Stimulated activated CD4-positive, alpha-beta T cell treated with anti-CD3 and anti-CD28 coated beads, Interleukin-1b, Interleukin-23, amount 100 ng/mL, for 48 hours (primary cell): ENCODE measurements around the gene IFNL3.
"Not testable (repeated sequence)": the region's sequence is repeated elsewhere in the genome, so short reads cannot be mapped to it uniquely, and the experiment has no call there.

ENCODE experiments used
- DNase-seq: peaks from one replicate; pipeline ENCODE4 v3.0.0-alpha.2; 2020

IFNL3 gene

DNA sequence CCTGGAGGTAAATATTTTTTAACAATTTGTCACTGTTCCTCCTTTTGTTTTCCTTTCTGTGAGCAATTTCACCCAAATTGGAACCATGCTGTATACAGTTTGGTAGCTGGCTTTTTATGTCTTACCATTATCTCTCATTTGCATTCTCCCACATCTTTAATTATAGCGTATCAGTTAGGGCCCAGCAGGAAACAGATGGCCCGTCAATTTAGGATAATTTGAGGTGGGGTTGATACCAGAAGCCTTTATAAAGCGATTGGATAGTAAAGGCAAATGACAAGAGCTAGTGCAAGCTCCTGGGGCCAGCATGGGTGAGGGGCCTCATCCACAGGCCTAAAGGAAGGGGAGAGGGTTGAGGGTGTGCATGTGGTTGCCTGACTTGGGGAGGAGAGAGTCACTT, 7.7 kb upstream of the IFNL3 start:
- no peak for DNase-seq

DNA sequence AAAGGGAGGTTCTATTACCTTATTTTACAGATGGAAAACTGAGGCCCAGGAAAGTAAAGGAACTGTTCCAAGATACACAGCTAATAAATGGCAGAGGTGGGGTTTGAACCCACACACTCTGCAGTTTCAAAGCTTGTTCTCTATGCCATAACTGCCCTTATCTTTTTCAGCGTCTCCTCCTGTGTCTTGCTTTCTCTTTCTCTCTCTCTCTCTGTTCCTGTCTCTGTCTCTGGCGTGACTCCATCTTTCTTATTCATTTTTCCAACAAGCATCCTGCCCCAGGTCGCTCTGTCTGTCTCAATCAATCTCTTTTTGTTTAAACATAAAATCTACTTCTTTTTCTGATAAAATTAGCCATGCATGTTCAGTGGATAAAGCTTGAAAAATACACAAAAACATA, 7.0 kb upstream of the IFNL3 start:
- no peak for DNase-seq

DNA sequence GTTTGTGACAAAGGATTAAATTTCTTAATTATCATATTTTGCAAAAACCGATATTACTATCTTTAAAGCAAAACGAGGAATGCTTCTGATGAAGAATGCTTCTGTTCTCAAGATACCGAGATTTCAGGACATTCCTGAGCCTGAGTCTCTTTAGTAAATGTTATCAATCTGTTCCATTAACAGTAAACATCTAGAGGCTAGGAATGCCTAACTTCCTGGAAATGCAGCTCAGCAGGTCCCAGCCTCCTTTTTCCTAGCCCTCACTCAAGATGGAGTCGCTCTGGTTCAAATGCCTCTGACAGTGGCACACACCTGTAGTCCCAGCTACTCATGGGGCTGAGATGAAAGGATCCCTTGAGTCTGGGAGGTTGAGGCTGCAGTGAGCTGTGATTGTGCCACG, 6.3 kb upstream of the IFNL3 start:
- no peak for DNase-seq

DNA sequence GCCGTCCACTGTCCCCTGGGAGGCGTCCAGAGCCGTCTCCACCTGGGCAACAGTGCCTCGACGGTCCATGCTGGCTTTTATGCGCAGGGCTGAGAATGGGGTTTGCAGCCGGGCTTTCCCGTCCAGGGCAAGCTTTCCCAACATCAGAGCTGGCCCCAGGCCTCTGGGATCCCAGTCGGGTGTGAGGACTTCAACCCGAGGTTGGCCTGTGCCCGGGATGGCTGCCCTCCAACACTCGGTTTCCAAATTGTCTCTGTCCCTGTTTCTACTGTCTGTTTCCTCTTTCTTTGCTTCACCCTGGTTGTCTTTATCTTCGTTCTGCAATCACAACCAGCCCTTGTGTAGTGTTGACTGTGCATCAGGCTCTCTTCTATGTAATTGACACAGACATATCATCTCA, 4.0 kb upstream of the IFNL3 start, which contains the start of gene IFNL4:
TSS of gene IFNL4 (minus strand) at position 51 of the 400 bp plus-strand sequence.
- DNase-seq: no peak

DNA sequence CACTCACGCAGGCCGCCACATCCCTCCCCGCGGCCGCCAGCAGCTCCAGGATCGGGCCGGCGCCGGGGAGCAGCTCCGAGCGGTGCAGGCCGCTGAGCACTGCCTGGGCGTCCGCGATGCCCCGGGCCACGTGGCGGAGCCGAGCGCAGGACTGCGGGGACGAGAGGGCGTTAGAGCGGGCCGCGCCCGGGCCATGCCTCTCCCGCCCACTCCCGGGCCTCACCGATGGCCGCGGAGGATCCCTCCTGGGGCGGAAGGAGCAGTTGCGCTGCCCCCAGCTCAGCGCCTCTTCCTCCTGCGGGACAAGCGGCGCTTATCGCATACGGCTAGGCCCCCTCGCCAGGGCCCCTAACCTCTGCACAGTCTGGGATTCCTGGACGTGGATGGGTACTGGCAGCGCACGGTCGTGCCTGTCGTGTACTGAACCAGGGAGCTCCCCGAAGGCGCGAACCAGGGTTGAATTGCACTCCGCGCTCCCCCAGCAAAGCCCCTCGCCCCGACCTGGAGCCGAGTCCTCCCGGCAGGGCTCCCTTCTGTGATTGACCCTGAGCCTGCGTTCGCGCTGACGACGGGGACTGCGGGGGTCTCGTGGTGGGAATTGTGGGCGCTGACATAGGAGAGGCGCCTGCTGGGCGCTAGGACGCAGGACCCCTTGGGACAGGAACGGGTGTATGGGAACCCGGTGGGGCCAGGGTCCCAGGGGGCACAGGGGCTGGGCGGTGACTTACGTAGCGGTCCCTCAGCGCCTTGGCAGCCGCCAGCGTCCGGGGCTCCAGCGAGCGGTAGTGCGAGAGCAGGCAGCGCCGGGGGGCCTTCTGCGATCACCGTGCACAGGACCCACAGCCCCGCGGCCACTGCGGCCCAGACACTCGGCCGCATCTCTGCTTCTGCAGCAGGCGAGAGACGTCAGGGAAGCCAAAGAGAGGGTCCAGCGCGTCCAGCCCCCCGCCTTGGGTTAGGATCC, 3.2 kb upstream of the IFNL3 start:
- no peak for DNase-seq

DNA sequence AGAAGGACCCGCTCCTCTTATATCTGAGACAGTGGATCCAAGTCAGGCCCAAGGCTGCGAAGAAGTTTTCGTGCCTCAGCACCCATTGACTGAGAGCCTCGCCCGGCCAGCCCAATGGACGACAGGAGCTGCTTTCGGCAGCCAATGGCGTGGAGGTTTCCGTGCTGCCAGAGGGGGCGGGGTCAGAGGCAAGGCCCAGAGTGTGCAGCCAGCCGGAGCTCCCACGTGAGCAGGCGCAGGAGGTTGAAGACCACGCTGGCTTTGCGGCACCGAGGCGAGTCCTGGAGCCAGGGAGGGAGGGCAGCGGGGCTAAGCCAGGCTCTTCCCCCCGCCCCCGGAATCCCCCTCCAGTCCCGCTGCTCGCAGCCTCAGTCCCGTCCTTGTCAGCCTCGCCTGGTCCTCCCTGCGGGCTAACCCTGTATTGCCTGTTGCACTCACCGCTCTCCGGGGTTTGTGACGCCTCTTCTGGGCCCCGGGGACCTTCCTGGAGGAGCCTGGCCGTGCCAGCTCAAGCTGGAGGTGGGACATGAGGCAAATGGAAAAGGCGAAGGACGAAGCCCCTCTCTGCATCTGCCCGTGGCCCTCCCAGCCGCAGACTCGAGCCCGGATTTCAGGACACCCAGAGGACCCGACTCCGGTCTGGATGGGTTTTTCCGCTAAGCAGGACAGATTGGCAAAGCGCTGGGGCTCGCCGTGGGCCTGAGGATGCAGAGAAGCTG, 2.3 kb upstream of the IFNL3 start:
- DNase-seq: peak; percentile 52

DNA sequence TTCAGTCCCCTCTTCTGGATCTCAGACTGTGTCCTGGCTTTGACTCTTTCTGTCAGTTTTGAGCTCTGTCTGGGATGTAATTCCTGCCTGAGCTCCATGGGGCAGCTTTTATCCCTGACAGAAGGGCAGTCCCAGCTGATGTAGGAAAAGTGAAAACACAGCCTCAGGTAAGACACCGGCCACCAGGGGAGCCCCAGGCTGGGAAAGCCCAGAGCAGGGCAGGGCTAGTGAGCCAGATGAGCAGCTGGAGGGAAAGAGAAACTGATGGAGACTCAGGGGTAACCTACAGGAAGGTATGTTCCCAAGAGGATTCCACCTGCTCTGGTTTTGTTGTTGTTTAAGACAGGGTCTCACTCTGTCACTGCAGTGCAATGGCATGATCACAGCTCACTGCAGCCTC, 360 bp upstream of the IFNL3 start:
- DNase-seq: not testable (repeated sequence)

DNA sequence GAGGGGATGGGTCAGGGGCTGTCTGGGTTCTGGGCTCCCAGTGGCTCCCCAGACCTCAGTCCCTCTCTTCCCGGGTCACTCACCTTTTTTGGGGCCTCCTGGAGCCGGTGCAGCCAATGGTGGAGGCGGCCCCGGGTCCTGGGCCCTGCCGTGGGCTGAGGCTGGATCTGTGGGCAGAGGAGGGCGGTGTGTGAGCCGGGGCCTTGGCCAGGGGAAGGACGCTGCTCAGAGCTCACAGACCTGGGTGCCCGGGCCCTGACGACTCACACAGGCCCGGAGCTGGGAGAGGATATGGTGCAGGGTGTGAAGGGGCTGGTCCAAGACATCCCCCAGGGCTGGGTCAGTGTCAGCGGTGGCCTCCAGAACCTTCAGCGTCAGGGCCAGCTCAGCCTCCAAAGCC, 1.1 kb downstream of the IFNL3 start:
- not testable (repeated sequence) for DNase-seq

DNA sequence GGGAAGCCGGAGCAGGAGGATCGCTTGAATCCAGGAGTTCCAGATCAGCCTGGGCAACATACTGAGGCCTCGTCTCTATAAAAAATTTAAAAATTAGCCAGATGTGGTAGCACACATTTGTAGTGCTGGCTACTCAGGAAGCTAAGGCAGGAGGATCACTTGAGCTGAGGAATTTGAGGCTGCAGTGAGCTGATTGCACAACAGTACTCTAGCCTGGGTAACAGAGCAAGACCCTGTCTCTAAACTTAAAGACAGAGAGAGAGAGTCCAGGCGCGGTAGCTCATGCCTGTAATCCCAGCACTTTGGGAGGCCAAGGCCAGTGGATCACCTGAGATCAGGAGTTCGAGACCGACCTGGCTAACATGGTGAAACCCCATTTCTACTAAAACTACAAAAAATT, 4.4 kb downstream of the IFNL3 start:
- no peak for DNase-seq

DNA sequence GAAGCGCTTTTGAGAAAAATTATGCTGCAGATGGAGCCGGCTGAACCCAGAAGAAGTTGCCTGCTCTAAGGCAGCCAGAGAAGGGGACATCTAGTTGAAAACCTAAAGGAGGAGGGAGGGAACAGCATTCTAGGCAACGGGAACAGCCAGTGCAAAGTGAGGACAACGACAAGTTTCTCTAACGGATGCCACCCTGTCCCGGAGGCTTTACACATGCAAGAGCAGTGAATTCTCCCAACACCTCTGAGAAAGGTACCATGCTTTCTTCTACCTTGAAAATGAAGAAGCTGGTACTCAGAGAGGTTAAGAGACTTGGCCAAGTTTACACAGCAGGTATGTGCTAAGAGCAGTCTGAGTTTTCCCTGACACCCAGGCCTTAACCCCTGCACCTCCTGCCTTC, 5.9 kb downstream of the IFNL3 start:
- no peak for DNase-seq

DNA sequence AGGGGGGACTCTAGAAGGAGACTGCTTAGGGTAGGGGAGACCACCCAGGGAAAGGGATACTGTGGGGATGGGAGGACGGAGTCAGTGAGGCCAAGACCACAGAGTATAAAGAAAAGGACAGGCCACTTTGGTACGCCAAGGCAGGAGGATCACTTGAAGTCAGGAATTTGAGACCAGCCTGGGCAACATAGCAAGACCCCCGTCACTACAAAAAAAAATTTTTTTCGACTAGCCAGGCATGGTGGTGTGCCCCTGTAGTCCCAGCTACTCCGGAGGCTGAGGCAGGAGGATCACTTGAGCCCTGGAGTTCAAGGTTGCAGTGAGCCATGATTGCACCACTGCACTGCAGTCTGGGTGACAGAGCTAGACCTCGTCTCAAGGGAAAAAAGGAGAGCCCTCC, 6.6 kb downstream of the IFNL3 start:
- DNase-seq: no peak

DNA sequence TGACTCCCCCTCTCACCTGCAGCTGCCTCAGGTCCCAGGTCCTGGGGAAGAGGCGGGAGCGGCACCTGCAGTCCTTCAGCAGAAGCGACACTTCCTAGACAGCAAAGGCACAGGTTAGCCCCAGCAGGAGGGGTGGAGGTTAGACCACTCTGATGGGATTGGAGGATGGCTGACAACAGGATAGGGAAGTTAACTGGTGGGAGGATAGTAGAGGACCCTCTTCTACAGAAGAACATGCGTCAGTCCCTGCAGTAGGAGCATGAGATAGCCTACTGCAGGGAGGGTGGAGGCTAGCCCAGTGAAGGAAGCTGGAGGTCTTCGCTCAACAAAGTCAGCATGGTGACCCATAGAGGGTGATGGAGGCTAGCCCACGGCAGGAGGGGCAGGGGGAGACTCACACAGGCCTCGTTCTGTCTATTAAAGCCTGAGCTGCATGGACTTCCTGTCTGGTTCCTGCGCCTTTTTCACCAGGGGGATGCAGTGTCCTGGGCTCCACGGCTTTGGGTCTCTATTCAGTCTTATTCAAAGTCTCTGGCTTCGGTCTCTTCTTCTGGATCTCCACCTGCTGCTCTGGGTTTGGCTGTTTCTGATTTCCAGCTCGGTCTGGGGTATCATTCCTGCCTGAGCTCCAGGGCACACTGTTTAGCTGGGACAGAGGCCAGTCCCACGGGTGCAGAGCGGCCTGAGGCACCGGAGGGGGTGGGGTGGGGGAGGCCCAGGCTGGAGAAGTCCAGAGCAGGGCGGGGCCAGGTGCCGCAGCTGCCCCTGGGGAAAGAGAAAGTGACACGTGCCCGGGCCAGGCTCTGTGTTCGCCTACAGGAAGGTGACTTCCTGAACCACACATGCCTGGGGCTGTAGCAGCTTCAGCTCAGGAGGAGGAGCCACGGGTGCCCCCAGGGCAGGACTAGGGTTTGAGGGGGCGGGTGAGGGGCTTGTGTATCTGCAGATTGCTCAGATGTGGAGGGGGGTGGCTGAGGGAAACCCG, 7.3 kb downstream of the IFNL3 start:
- peak; percentile 38 for DNase-seq

DNA sequence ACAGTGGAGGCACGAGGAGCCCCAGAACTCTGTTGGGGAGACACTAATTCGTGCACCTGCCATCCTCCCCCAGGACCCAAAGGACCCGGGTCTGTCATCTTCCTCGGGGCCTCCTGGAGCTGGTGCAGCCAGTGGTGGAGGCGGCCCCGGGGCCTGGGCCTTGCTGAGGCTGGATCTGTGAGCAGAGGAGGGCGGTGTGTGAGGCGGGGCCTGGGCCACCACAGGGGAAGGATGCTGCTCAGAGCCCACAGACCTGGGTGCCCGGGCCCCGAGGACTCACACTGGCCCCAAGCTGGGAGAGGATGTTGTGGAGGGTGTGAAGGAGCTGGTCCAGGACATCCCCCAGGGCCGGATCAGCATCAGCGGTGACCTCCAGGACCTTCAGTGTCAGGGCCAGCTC, 8.3 kb downstream of the IFNL3 start:
- DNase-seq: no peak

DNA sequence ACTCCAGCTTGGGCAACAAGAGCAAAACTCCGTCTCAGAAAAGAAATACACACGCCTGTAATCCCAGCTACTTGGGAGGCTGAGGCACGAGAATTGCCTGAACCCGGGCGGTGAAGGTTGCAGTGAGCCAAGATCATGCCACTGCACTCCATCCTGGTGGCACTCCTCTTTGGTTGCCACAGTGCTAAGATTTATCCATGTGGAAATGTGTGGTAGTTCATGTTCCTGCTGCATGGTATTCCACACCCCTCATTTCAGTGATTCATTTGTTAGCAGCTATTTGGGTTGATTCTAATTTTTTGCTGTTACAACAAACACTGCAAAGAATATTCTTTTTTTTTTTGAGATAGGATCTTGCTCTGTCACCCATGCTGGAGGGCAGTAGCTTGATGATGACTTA, 12.1 kb downstream of the IFNL3 start:
- no peak for DNase-seq

DNA sequence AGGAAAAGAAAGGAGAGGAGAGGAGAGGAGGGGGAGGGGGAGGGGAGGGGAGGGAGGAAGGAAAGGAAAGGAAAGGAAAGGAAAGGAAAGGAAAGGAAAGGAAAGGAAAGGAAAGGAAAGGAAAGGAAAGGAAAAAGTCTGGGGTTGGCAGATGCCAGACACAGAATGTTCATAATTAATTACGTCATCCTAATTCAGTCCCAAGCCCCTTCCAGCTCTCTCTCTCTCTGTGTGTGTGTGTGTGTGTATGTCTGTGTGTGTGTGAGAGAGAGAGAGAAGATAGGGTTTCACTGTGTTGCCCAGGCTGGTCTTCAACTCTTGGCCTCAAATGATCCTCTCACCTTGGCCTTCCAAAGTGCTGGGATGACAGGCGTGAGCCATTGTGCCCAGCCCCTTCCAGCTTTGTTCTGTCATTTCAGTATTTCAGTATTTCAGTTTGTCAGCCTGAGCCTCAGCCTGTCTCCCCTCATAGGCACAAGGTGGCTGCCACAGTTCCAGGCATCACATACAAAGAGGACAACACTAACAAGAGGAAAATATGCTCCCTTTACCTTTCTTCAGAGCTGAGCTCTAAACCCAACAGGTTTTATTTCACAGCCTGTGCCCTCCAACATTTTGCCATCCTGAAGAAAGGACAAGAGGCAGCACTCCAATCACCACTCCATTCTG, 14.6 kb downstream of the IFNL3 start:
- DNase-seq: no peak

DNA sequence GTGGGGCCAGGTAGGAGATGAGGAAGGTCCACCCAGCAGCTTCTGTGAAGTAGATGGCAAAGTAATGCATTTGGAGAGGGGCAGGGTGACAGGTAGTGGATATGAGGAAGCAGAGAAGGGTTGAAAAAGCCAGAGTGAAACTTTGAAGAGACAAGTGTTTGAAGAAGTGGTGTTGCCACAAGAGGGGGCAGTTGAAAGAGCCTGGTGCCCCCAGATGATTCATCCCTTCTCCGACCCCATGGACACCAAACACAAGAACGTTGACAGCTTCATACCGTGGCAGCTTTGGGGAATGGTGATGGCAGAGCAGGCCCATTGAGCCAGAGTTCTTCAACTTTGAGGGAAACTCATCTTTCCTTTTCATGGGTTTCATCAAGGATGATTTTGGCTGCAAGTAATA, 19.9 kb downstream of the IFNL3 start:
- no peak for DNase-seq

DNA sequence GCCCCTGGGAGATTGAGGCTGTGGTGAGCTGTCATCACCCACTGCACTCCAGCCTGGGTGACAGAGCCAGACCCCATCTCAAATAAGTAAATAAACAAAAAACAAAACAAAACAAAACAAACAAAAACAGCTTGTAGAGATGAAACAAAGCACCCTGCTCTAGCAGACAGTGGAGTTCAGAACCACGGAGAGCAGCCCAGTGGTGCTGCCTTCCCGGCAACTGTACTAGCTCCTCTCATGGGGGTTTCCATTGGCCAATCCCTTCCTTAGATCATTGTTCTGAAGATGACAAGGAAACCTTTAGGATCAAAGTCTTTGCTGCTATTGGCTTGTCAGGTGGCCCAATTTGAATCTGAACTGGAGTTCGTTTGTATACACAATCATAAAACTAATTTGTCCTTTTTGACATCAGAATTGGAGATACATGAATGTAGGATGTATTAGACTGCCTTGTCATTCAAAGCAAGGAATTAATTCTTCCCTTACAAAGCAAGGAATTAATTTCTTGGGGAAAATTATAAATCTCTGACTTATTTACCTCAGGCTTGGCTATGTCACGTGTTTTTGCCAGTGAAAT, 21.0 kb downstream of the IFNL3 start:
- no peak for DNase-seq

DNA sequence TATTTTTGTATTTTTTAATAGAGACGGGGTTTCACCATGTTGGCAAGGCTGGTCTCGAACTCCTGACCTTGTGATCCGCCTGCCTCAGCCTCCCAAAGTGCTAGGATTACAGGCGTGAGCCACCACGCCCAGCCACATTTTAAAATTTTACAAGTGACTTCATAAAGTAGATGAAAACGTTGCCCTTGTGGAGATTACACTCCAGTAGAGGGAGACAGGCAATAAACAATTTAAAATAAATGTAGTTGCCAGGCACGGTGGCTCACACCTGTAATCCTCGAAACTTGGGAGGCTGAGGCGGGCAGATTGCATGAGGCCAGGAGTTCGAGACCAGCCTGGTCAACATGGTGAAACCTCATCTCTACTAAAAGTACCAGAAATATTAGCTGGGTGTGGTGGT, 25.7 kb downstream of the IFNL3 start:
- DNase-seq: not testable (repeated sequence)

DNA sequence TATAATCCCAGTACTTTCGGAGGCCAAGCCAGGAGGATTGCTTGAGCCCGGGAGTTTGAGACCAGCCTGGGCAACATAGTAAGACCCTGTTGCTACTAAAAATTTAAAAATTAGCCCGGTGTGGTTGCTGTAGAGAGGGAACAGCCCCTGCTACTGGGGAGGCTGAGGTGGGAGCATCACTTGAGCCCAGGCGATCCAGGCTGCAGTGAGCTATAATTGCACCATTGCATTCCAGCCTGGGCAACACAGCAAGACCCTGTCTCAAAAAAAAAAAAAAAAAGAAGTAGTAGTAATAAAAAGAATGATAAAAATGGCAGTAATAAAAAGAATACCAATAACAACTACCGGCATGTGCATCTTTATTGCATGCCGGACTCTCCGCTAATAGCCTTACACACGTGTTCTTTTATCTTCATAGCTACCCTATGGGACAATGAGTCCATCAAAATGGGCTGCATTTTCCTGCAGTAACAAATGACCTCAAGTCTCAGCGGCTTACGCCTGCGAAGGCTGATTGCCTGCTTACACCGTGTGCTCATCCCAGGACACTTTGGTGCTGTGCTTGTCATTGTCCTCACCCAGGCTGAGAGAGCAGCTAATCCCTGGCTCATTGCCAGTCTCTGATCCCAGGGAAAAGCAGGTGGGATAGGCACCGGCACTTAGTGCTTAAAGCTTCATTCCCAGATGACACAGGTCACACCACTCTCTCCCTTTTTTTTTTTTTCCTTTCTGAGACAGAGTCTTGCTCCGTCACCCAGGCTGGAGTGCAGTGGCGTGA, 26.4 kb downstream of the IFNL3 start:
- no peak for DNase-seq

DNA sequence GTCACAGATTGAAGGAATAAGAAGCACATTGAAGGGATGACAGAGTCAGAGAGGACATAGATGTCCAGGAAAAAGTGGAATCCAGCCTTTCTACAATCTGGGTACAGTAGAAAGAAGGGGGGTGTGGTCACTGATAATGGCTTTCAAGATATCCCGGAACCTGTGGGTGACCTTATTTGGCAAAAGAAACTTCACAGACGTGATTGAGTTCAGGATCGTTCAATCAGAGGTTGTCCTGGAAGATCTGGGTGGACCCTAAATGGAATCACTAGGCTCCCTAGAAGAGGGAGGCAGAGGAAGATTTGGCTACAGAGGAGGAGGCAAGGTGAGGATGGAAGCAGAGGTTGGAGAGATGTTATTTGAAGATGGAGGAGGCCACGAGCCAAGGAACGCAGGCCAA, 27.7 kb downstream of the IFNL3 start:
- DNase-seq: no peak

DNA sequence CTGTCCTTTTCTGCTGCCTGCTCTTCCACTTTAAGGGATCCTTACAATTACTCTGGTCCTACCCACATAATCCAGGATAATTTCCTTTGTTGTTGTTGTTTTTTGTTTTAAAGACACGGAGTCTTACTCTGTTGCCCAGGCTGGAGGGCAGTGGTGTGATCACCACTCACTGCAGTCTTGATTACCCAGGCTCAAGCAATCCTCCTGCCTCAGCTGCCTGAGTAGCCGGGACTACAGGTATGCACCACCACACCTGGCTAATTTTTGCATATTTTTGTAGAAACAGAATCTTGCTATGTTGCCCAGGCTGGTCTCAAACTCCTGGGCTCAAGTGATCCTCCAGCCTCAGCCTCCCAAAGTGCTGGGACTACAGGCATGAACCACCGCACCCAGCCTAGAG, 29.5 kb downstream of the IFNL3 start:
- DNase-seq: not testable (repeated sequence)
